GM23338 (cell line): ENCODE data around the gene CNIH3.

ENCODE experiments used
- CREB1 ChIP-seq: fragments of 250-450 bp; sonication (Bioruptor Pico); IDR thresholded peaks from 2 replicates; pipeline ENCODE4 v1.5.0; 2020; ENCODE audit warnings: low read depth, mild to moderate bottlenecking, moderate library complexity
- EZH2 ChIP-seq: fragments of 200-600 bp; sonication (generic); IDR thresholded peaks from one replicate; pipeline ENCODE4 v1.8.0; 2017; ENCODE audit warnings: antibody characterized with exemption, mild to moderate bottlenecking, low read depth; ENCODE audit not compliant: unreplicated experiment
- EZH2phosphoT487 ChIP-seq: fragments of 200-600 bp; sonication (generic); IDR thresholded peaks from one replicate; pipeline ENCODE4 v1.8.1; 2018; ENCODE audit warnings: antibody characterized with exemption; ENCODE audit not compliant: unreplicated experiment
- JUNB ChIP-seq: IDR thresholded peaks from one replicate; pipeline ENCODE4 v1.6.1; 2016; ENCODE audit warnings: antibody characterized with exemption; ENCODE audit not compliant: unreplicated experiment
- NANOG ChIP-seq: IDR thresholded peaks from 2 replicates; pipeline ENCODE4 v1.6.1; 2016; ENCODE audit warnings: antibody characterized with exemption, borderline replicate concordance
- POLR2AphosphoS5 ChIP-seq: IDR thresholded peaks from 2 replicates; pipeline ENCODE4 v1.6.1; 2016; ENCODE audit warnings: antibody characterized with exemption, low read depth
- STAT1 ChIP-seq: IDR thresholded peaks from one replicate; pipeline ENCODE4 v1.6.1; 2016; ENCODE audit warnings: antibody characterized with exemption; ENCODE audit not compliant: unreplicated experiment
- ZNF114 ChIP-seq: fragments of 250-450 bp; sonication (Bioruptor Pico); IDR thresholded peaks from 2 replicates; pipeline ENCODE4 v1.5.0; 2020; ENCODE audit warnings: mild to moderate bottlenecking, moderate library complexity
- ZNF331 ChIP-seq: fragments of 250-450 bp; sonication (Bioruptor Pico); IDR thresholded peaks from 2 replicates; pipeline ENCODE4 v1.5.0; 2020; ENCODE audit warnings: low read depth, mild to moderate bottlenecking, moderate library complexity
- TF ChIP-seq, protein P1 (sequence below): IDR thresholded peaks from one replicate; pipeline ENCODE4 v1.6.1; 2018; ENCODE audit warnings: antibody characterized with exemption; ENCODE audit not compliant: unreplicated experiment
- TF ChIP-seq, protein P2 (sequence below), 2 experiments: fragments of 200-600 bp in 1 of 2; sonication (generic) in 1 of 2; conservative IDR thresholded peaks; 2 replicates each; pipeline versions ENCODE4 v1.5.1 to v1.6.1; 2016 to 2017; ENCODE audit warnings: antibody characterized with exemption in 2 of 2, low read depth in 2 of 2, mild to moderate bottlenecking in 2 of 2, moderate library complexity in 1 of 2
- TF ChIP-seq, protein P3 (sequence below): IDR thresholded peaks from 2 replicates; pipeline ENCODE4 v1.6.1; 2016; ENCODE audit warnings: antibody characterized with exemption

DNA sequence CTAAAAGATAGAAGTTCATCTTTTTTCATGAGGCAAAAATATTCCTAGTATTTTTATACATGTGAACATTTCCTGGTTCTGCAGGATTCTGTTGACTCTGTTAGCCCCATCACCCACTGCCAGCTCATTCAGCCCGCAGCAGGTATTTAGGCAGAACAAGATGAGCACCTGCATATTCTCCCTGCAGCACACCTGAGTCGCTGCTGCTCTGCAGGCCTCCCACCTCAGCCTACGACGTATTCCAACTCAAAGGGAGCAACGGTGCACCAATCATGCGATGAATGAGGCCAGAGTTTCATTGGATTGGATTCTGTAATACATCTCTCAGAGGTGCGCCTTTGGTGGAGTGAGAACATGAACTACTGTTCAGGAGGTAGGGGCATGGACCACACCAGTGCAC, 87.6 kb downstream of the CNIH3 start:
- no peak for TF ChIP-seq POLR2AphosphoS5
- TF ChIP-seq, protein P1, sequence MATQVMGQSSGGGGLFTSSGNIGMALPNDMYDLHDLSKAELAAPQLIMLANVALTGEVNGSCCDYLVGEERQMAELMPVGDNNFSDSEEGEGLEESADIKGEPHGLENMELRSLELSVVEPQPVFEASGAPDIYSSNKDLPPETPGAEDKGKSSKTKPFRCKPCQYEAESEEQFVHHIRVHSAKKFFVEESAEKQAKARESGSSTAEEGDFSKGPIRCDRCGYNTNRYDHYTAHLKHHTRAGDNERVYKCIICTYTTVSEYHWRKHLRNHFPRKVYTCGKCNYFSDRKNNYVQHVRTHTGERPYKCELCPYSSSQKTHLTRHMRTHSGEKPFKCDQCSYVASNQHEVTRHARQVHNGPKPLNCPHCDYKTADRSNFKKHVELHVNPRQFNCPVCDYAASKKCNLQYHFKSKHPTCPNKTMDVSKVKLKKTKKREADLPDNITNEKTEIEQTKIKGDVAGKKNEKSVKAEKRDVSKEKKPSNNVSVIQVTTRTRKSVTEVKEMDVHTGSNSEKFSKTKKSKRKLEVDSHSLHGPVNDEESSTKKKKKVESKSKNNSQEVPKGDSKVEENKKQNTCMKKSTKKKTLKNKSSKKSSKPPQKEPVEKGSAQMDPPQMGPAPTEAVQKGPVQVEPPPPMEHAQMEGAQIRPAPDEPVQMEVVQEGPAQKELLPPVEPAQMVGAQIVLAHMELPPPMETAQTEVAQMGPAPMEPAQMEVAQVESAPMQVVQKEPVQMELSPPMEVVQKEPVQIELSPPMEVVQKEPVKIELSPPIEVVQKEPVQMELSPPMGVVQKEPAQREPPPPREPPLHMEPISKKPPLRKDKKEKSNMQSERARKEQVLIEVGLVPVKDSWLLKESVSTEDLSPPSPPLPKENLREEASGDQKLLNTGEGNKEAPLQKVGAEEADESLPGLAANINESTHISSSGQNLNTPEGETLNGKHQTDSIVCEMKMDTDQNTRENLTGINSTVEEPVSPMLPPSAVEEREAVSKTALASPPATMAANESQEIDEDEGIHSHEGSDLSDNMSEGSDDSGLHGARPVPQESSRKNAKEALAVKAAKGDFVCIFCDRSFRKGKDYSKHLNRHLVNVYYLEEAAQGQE = no peak
- TF ChIP-seq, protein P2, sequence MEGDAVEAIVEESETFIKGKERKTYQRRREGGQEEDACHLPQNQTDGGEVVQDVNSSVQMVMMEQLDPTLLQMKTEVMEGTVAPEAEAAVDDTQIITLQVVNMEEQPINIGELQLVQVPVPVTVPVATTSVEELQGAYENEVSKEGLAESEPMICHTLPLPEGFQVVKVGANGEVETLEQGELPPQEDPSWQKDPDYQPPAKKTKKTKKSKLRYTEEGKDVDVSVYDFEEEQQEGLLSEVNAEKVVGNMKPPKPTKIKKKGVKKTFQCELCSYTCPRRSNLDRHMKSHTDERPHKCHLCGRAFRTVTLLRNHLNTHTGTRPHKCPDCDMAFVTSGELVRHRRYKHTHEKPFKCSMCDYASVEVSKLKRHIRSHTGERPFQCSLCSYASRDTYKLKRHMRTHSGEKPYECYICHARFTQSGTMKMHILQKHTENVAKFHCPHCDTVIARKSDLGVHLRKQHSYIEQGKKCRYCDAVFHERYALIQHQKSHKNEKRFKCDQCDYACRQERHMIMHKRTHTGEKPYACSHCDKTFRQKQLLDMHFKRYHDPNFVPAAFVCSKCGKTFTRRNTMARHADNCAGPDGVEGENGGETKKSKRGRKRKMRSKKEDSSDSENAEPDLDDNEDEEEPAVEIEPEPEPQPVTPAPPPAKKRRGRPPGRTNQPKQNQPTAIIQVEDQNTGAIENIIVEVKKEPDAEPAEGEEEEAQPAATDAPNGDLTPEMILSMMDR (conservative IDR thresholded peaks at IDR 0.05; ENCODE audit: low read depth in 2 of 2) = no peak
- no peak for TF ChIP-seq EZH2phosphoT487
- TF ChIP-seq, protein P3, sequence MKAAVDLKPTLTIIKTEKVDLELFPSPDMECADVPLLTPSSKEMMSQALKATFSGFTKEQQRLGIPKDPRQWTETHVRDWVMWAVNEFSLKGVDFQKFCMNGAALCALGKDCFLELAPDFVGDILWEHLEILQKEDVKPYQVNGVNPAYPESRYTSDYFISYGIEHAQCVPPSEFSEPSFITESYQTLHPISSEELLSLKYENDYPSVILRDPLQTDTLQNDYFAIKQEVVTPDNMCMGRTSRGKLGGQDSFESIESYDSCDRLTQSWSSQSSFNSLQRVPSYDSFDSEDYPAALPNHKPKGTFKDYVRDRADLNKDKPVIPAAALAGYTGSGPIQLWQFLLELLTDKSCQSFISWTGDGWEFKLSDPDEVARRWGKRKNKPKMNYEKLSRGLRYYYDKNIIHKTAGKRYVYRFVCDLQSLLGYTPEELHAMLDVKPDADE = no peak
- no peak for TF ChIP-seq EZH2
- TF ChIP-seq STAT1 = no peak
- no peak for TF ChIP-seq ZNF114 (CRISPR knock-in tag)
- TF ChIP-seq NANOG = no peak
- TF ChIP-seq ZNF331 = no peak
- TF ChIP-seq JUNB = no peak
- no peak for TF ChIP-seq CREB1 (CRISPR knock-in tag)
